GM23248 (cell line): Measurements from ENCODE around the gene ARHGEF28.

Experiments
- EZH2 ChIP-seq: fragments of 200-600 bp; sonication (generic); IDR thresholded peaks from 2 replicates; pipeline ENCODE4 v1.6.1; 2018; ENCODE audit warnings: antibody characterized with exemption, mild to moderate bottlenecking; ENCODE audit not compliant: insufficient read depth, poor library complexity, severe bottlenecking
- EZH2phosphoT487 ChIP-seq: fragments of 200-600 bp; sonication (generic); IDR thresholded peaks from 2 replicates; pipeline ENCODE4 v1.6.1; 2018; ENCODE audit warnings: antibody characterized with exemption, moderate library complexity, mild to moderate bottlenecking, low read depth; ENCODE audit not compliant: insufficient read depth

DNA sequence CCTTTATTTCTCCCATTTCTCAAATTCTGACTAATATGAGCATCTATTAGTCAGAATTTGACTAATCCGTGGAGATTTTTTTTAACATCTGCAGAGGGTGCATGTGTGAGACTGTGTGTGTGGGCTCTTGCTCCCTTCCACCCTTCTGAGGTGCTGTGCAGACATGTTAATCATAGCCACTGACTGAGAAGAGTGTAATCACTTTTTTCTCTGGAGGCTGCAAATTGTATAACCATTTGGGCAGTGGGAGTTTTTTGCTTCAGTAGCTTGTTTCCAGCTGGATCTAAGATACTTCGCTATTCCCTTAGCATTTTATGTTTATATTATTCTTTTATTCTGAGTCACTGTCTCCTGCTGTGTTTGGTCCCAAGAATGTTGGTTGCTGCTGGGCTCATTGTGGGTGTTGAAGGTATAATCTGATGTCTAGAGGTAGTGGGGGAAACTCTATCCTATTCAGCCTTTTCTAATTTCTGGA, 66.2 kb downstream of the ARHGEF28 start:
- TF ChIP-seq EZH2 (no peak), EZH2phosphoT487 (no peak)
